Central memory CD8-positive, alpha-beta T cell (primary cell): ENCODE results near the gene NEDD4.

ENCODE experiments used
- ATAC-seq: fragments of 150-1000 bp; cut with Tn5 transposase; replicated peaks from 2 replicates; pipeline ENCODE4 v1.10.0; 2022; ENCODE audit warnings: mild to moderate bottlenecking, moderate FRiP score, moderate number of reproducible peaks; ENCODE audit not compliant: poor library complexity, severe bottlenecking; ENCODE audit errors: extremely low read depth
- DNase-seq, 2 donors: peaks; one replicate each; pipeline ENCODE4 v3.0.0; 2021; ENCODE audit warnings: low spot score in 2 of 2
- H3K27ac Mint-ChIP-seq: one replicate; pipeline ENCODE4 v1.8.0; 2022; ENCODE audit warnings: low read depth, mild to moderate bottlenecking, moderate library complexity, mixed read lengths
- H3K27me3 Mint-ChIP-seq: one replicate; pipeline ENCODE4 v1.8.0; 2022; ENCODE audit warnings: mixed read lengths
- H3K36me3 Mint-ChIP-seq: one replicate; pipeline ENCODE4 v1.8.0; 2022; ENCODE audit warnings: mild to moderate bottlenecking, moderate library complexity, mixed read lengths; ENCODE audit not compliant: insufficient read depth
- H3K4me1 Mint-ChIP-seq: one replicate; pipeline ENCODE4 v1.8.0; 2022; ENCODE audit warnings: mixed read lengths
- H3K4me3 Mint-ChIP-seq: one replicate; pipeline ENCODE4 v1.8.0; 2022; ENCODE audit warnings: mild to moderate bottlenecking, moderate library complexity, mixed read lengths
- H3K9me3 Mint-ChIP-seq: one replicate; pipeline ENCODE4 v1.8.0; 2022; ENCODE audit warnings: mixed read lengths

Gene NEDD4

GRCh38 chr15:55921744-55922143, 71.7 kb downstream of the NEDD4 start:
- Mint-ChIP-seq H3K27me3 (no peaks in the 10 kb centered on the region), H3K27ac (no peak overlapping the region), H3K4me3 (no peak overlapping the region), H3K4me1 (no peaks in the 10 kb centered on the region), H3K9me3 (no peaks in the 10 kb centered on the region), H3K36me3 (no peaks in the 10 kb centered on the region)
- DNase-seq (no peak), ATAC-seq (no peak)

GRCh38 chr15:55917881-55918296, 75.5 kb downstream of the NEDD4 start:
- DNase-seq, result no peak
- Mint-ChIP-seq H3K4me3 (no peak overlapping the region), H3K36me3 (no peaks in the 10 kb centered on the region), H3K9me3 (no peaks in the 10 kb centered on the region), H3K27ac (no peak overlapping the region), H3K4me1 (no peaks in the 10 kb centered on the region), H3K27me3 (no peaks in the 10 kb centered on the region)
- no peak for ATAC-seq

GRCh38 chr15:55916666-55917409, 76.6 kb downstream of the NEDD4 start:
- Mint-ChIP-seq H3K27ac (no peak overlapping the region), H3K4me3 (no peak overlapping the region), H3K9me3 (no peaks in the 10 kb centered on the region), H3K27me3 (no peaks in the 10 kb centered on the region), H3K36me3 (no peaks in the 10 kb centered on the region), H3K4me1 (no peaks in the 10 kb centered on the region)
- DNase-seq (no peak), ATAC-seq (no peak)

GRCh38 chr15:55915876-55916567, 77.4 kb downstream of the NEDD4 start:
- Mint-ChIP-seq H3K27ac (no peak overlapping the region), H3K4me3 (no peak overlapping the region), H3K36me3 (no peaks in the 10 kb centered on the region), H3K9me3 (no peaks in the 10 kb centered on the region), H3K27me3 (no peaks in the 10 kb centered on the region), H3K4me1 (no peaks in the 10 kb centered on the region)
- no peak for ATAC-seq
- no peak for DNase-seq

- no peaks in the 10 kb centered on the region for H3K4me1 Mint-ChIP-seq
- H3K9me3 Mint-ChIP-seq, result no peaks in the 10 kb centered on the region
- no peak for DNase-seq
- no peaks in the 10 kb centered on the region for H3K27me3 Mint-ChIP-seq
- no peak overlapping the region for H3K4me3 Mint-ChIP-seq
- no peak for ATAC-seq
- H3K27ac Mint-ChIP-seq, result no peak overlapping the region
- H3K36me3 Mint-ChIP-seq, result no peaks in the 10 kb centered on the region
Measured at GRCh38 chr15:55915221-55915620, 78.2 kb downstream of the NEDD4 start.

GRCh38 chr15:55914446-55914845, 79.0 kb downstream of the NEDD4 start:
- H3K27me3 Mint-ChIP-seq, result no peaks in the 10 kb centered on the region
- DNase-seq, result no peak
- no peak overlapping the region for H3K4me3 Mint-ChIP-seq
- no peaks in the 10 kb centered on the region for H3K4me1 Mint-ChIP-seq
- no peak for ATAC-seq
- no peaks in the 10 kb centered on the region for H3K9me3 Mint-ChIP-seq
- peaks cover 1% of the 10 kb centered on the region for H3K36me3 Mint-ChIP-seq
- no peak overlapping the region for H3K27ac Mint-ChIP-seq

- Mint-ChIP-seq H3K36me3 (peaks cover 3% of the 10 kb centered on the region), H3K27ac (no peak overlapping the region), H3K4me1 (no peaks in the 10 kb centered on the region), H3K9me3 (no peaks in the 10 kb centered on the region), H3K27me3 (no peaks in the 10 kb centered on the region), H3K4me3 (no peak overlapping the region)
- ATAC-seq (no peak), DNase-seq (no peak)
Measured at GRCh38 chr15:55912982-55913381, 80.4 kb downstream of the NEDD4 start.

- Mint-ChIP-seq H3K36me3 (peaks cover 3% of the 10 kb centered on the region), H3K4me1 (no peaks in the 10 kb centered on the region), H3K9me3 (no peaks in the 10 kb centered on the region), H3K27me3 (no peaks in the 10 kb centered on the region), H3K4me3 (no peak overlapping the region), H3K27ac (no peak overlapping the region)
- no peak for ATAC-seq
- DNase-seq, result no peak
Measured at GRCh38 chr15:55909036-55909811, 84.2 kb downstream of the NEDD4 start.

- DNase-seq, result no peak
- Mint-ChIP-seq H3K4me1 (no peaks in the 10 kb centered on the region), H3K4me3 (no peak overlapping the region), H3K27ac (no peak overlapping the region), H3K27me3 (no peaks in the 10 kb centered on the region), H3K9me3 (no peaks in the 10 kb centered on the region), H3K36me3 (peaks cover 3% of the 10 kb centered on the region)
- ATAC-seq, result no peak
Measured at GRCh38 chr15:55907797-55908196, 85.6 kb downstream of the NEDD4 start.

GRCh38 chr15:55902981-55903380, 90.4 kb downstream of the NEDD4 start:
- no peak overlapping the region for H3K4me3 Mint-ChIP-seq
- no peaks in the 10 kb centered on the region for H3K4me1 Mint-ChIP-seq
- no peaks in the 10 kb centered on the region for H3K9me3 Mint-ChIP-seq
- DNase-seq, result no peak
- no peak overlapping the region for H3K27ac Mint-ChIP-seq
- no peaks in the 10 kb centered on the region for H3K27me3 Mint-ChIP-seq
- ATAC-seq, result no peak
- H3K36me3 Mint-ChIP-seq, result no peaks in the 10 kb centered on the region

GRCh38 chr15:55900019-55900418, 93.4 kb downstream of the NEDD4 start:
- ATAC-seq (no peak), DNase-seq (no peak)
- Mint-ChIP-seq H3K27me3 (no peaks in the 10 kb centered on the region), H3K4me3 (no peak overlapping the region), H3K9me3 (no peaks in the 10 kb centered on the region), H3K27ac (no peak overlapping the region), H3K36me3 (no peaks in the 10 kb centered on the region), H3K4me1 (no peaks in the 10 kb centered on the region)

- H3K4me1 Mint-ChIP-seq, result no peaks in the 10 kb centered on the region
- DNase-seq (no peak), ATAC-seq (no peak)
- H3K9me3 Mint-ChIP-seq, result no peaks in the 10 kb centered on the region
- no peak overlapping the region for H3K27ac Mint-ChIP-seq
- no peaks in the 10 kb centered on the region for H3K36me3 Mint-ChIP-seq
- no peaks in the 10 kb centered on the region for H3K27me3 Mint-ChIP-seq
- H3K4me3 Mint-ChIP-seq, result no peak overlapping the region
Measured at GRCh38 chr15:55899537-55899936, 93.9 kb downstream of the NEDD4 start.
